ENCODE results near the gene INPP4B.
A peak's percentile ranks its signal among the peaks of the same experiment; 100 is the strongest.

INPP4B gene

DNA sequence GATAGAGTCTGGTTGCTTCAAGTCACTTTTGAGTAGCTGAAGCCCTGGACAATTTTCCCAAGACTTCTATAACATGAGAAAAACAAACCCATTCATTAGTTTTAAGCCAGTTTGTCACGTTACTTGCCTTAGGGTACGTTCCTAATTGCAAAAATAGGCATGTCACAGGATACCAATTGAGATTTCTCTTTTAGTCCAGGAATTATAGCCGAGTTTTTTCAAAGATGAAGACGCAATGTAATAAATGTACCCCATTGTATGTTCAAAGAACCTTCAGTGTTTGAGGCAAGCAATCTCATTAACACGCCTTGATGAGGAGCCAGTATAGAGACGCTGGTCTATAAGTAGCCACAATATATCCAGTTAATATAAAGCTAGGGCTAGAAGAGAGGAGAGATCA, 534.2 kb downstream of the INPP4B start:
- no peak overlapping the region for H4K8ac ChIP-seq (ENCODE audit: low read depth, low read length)
- H3K79me2 ChIP-seq (ENCODE audit: control insufficient read depth, insufficient read depth, low read length), result no peaks in the 10 kb centered on the region
- H3K36me3 ChIP-seq (ENCODE audit: control insufficient read depth, insufficient read depth, low read length), result no peaks in the 10 kb centered on the region
- no peak for DNase-seq
- H2BK5ac ChIP-seq (ENCODE audit: low read length), result no peak overlapping the region
- H3K79me1 ChIP-seq (ENCODE audit: low read length), result no peaks in the 10 kb centered on the region
- H3K9ac ChIP-seq (ENCODE audit: low read length), result no peak overlapping the region
- no peak overlapping the region for H3K4me3 ChIP-seq (ENCODE audit: low read length)
- H3K4ac ChIP-seq (ENCODE audit: low read depth, low read length), result no peak overlapping the region
- H4K5ac ChIP-seq (ENCODE audit: low read length), result no peak overlapping the region
- no peak overlapping the region for H3K18ac ChIP-seq (ENCODE audit: low read length)
- no peak overlapping the region for H3K56ac ChIP-seq (ENCODE audit: low read length)
- H3K27me3 ChIP-seq (ENCODE audit: insufficient read depth, low read length, poor library complexity), result no peaks in the 10 kb centered on the region
- no peaks in the 10 kb centered on the region for H3K4me1 ChIP-seq (ENCODE audit: control insufficient read depth, low read depth, low read length)
- no peak overlapping the region for H3K4me2 ChIP-seq (ENCODE audit: low read length)
- no peak overlapping the region for H3K27ac ChIP-seq (ENCODE audit: low read depth, low read length)
- no peak overlapping the region for H2AK5ac ChIP-seq (ENCODE audit: low read length)
- H2BK15ac ChIP-seq (replicated peaks; ENCODE audit: low read depth), result no peak overlapping the region
- no peak overlapping the region for H2BK120ac ChIP-seq (ENCODE audit: low read depth, low read length)
- H3K23ac ChIP-seq (ENCODE audit: low read length), result no peak overlapping the region
- no CpG with 5 or more reads among the region's 6 CpGs for WGBS (ENCODE audit: extremely low coverage, insufficient coverage, low lambda C conversion rate)

DNA sequence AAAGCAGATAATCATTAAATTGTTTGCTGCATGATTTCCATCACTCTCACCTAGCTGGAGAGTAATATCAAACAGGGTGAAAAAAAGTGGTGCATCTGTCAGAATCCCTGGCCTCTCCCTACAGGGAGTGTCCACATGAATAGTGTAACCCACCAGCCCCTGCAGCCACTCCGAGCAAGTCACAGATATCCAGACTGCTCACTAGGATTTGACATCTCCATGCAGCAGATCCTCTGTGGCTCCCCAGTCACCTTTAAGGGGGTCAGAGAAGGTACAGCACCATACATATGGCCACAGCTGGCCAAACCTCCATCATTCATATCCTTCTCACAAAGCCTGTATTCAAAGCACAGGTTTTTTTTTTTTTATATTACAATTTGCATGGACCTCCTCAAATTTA, 536.3 kb downstream of the INPP4B start:
- H3K56ac ChIP-seq (ENCODE audit: low read length), result no peak overlapping the region
- no peaks in the 10 kb centered on the region for H3K27me3 ChIP-seq (ENCODE audit: insufficient read depth, low read length, poor library complexity)
- DNase-seq, result no peak
- WGBS (ENCODE audit: extremely low coverage, insufficient coverage, low lambda C conversion rate), result no CpG with 5 or more reads among the region's 1 CpG
- no peak overlapping the region for H4K5ac ChIP-seq (ENCODE audit: low read length)
- H3K4ac ChIP-seq (ENCODE audit: low read depth, low read length), result no peak overlapping the region
- H3K79me2 ChIP-seq (ENCODE audit: control insufficient read depth, insufficient read depth, low read length), result no peaks in the 10 kb centered on the region
- no peaks in the 10 kb centered on the region for H3K79me1 ChIP-seq (ENCODE audit: low read length)
- H3K9ac ChIP-seq (ENCODE audit: low read length), result no peak overlapping the region
- no peaks in the 10 kb centered on the region for H3K4me1 ChIP-seq (ENCODE audit: control insufficient read depth, low read depth, low read length)
- no peak overlapping the region for H3K4me2 ChIP-seq (ENCODE audit: low read length)
- H3K36me3 ChIP-seq (ENCODE audit: control insufficient read depth, insufficient read depth, low read length), result no peaks in the 10 kb centered on the region
- H2AK5ac ChIP-seq (ENCODE audit: low read length), result no peak overlapping the region
- no peak overlapping the region for H3K18ac ChIP-seq (ENCODE audit: low read length)
- no peak overlapping the region for H4K8ac ChIP-seq (ENCODE audit: low read depth, low read length)
- H3K4me3 ChIP-seq (ENCODE audit: low read length), result no peak overlapping the region
- no peak overlapping the region for H3K23ac ChIP-seq (ENCODE audit: low read length)
- no peak overlapping the region for H2BK15ac ChIP-seq (replicated peaks; ENCODE audit: low read depth)
- no peak overlapping the region for H2BK5ac ChIP-seq (ENCODE audit: low read length)
- H3K27ac ChIP-seq (ENCODE audit: low read depth, low read length), result no peak overlapping the region
- no peak overlapping the region for H2BK120ac ChIP-seq (ENCODE audit: low read depth, low read length)

DNA sequence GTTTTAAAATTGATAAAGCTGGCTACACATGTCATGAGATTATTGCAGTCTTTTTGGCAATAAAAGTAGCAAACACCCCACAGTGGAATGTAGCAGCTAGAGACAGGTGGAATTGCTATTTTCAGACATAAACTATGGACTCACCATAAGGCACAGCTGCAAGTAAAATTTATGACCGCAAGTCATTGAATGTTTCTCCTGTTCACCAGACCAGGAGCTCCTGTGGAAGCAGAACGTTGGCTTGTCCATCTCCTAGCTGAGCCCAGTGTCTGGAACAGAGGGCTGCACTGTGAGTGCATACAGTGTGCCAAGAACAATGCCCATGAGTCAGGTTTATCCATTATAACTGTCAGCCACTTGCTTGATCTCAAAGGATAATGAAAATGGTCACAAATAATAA, 538.2 kb downstream of the INPP4B start:
- H3K79me1 ChIP-seq (ENCODE audit: low read length), result no peaks in the 10 kb centered on the region
- H3K4me3 ChIP-seq (ENCODE audit: low read length), result no peak overlapping the region
- no CpG with 5 or more reads among the region's 2 CpGs for WGBS (ENCODE audit: extremely low coverage, insufficient coverage, low lambda C conversion rate)
- no peaks in the 10 kb centered on the region for H3K27me3 ChIP-seq (ENCODE audit: insufficient read depth, low read length, poor library complexity)
- no peak overlapping the region for H3K18ac ChIP-seq (ENCODE audit: low read length)
- H4K5ac ChIP-seq (ENCODE audit: low read length), result no peak overlapping the region
- H3K56ac ChIP-seq (ENCODE audit: low read length), result no peak overlapping the region
- no peak overlapping the region for H2BK5ac ChIP-seq (ENCODE audit: low read length)
- no peak for DNase-seq
- H3K27ac ChIP-seq (ENCODE audit: low read depth, low read length), result no peak overlapping the region
- no peak overlapping the region for H2BK15ac ChIP-seq (replicated peaks; ENCODE audit: low read depth)
- H4K8ac ChIP-seq (ENCODE audit: low read depth, low read length), result no peak overlapping the region
- H3K79me2 ChIP-seq (ENCODE audit: control insufficient read depth, insufficient read depth, low read length), result no peaks in the 10 kb centered on the region
- no peak overlapping the region for H2BK120ac ChIP-seq (ENCODE audit: low read depth, low read length)
- H3K9ac ChIP-seq (ENCODE audit: low read length), result no peak overlapping the region
- no peak overlapping the region for H3K4ac ChIP-seq (ENCODE audit: low read depth, low read length)
- no peak overlapping the region for H2AK5ac ChIP-seq (ENCODE audit: low read length)
- H3K4me2 ChIP-seq (ENCODE audit: low read length), result no peak overlapping the region
- H3K4me1 ChIP-seq (ENCODE audit: control insufficient read depth, low read depth, low read length), result no peaks in the 10 kb centered on the region
- H3K23ac ChIP-seq (ENCODE audit: low read length), result no peak overlapping the region
- no peaks in the 10 kb centered on the region for H3K36me3 ChIP-seq (ENCODE audit: control insufficient read depth, insufficient read depth, low read length)

DNA sequence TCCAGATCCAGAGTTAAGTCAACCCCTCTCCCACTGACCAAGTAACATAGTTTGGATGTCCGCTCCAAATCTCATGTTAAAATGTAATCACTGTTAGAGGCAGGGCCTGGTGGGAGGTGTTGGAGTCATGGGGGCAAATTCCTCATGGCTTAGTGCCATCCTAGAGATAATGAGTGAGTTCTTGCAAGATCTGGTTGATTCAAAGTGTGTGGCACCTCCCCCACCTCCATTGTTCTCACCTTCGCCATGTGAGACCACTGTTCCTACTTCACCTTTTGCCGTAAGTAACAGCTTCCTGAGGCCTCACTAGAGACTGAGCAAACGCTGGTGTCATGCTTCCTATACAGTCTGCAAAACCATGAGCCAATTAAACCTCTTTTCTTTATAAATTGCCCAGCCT, 548.8 kb downstream of the INPP4B start:
- H3K4me1 ChIP-seq (ENCODE audit: control insufficient read depth, low read depth, low read length), result no peaks in the 10 kb centered on the region
- H3K18ac ChIP-seq (ENCODE audit: low read length), result no peak overlapping the region
- no peak overlapping the region for H3K56ac ChIP-seq (ENCODE audit: low read length)
- H3K4ac ChIP-seq (ENCODE audit: low read depth, low read length), result no peak overlapping the region
- H3K4me3 ChIP-seq (ENCODE audit: low read length), result no peak overlapping the region
- H3K23ac ChIP-seq (ENCODE audit: low read length), result no peak overlapping the region
- H3K27me3 ChIP-seq (ENCODE audit: insufficient read depth, low read length, poor library complexity), result no peaks in the 10 kb centered on the region
- H2BK15ac ChIP-seq (replicated peaks; ENCODE audit: low read depth), result no peak overlapping the region
- no peak overlapping the region for H4K8ac ChIP-seq (ENCODE audit: low read depth, low read length)
- no peaks in the 10 kb centered on the region for H3K36me3 ChIP-seq (ENCODE audit: control insufficient read depth, insufficient read depth, low read length)
- H2BK120ac ChIP-seq (ENCODE audit: low read depth, low read length), result no peak overlapping the region
- peak; percentile 95 for DNase-seq
- no peak overlapping the region for H3K9ac ChIP-seq (ENCODE audit: low read length)
- H3K79me2 ChIP-seq (ENCODE audit: control insufficient read depth, insufficient read depth, low read length), result no peaks in the 10 kb centered on the region
- no peak overlapping the region for H2AK5ac ChIP-seq (ENCODE audit: low read length)
- no peak overlapping the region for H2BK5ac ChIP-seq (ENCODE audit: low read length)
- peak overlapping the region; percentile 38 for H3K27ac ChIP-seq (ENCODE audit: low read depth, low read length)
- H3K79me1 ChIP-seq (ENCODE audit: low read length), result no peaks in the 10 kb centered on the region
- no peak overlapping the region for H4K5ac ChIP-seq (ENCODE audit: low read length)
- H3K4me2 ChIP-seq (ENCODE audit: low read length), result no peak overlapping the region
- WGBS (ENCODE audit: extremely low coverage, insufficient coverage, low lambda C conversion rate), result no CpG with 5 or more reads among the region's 4 CpGs

DNA sequence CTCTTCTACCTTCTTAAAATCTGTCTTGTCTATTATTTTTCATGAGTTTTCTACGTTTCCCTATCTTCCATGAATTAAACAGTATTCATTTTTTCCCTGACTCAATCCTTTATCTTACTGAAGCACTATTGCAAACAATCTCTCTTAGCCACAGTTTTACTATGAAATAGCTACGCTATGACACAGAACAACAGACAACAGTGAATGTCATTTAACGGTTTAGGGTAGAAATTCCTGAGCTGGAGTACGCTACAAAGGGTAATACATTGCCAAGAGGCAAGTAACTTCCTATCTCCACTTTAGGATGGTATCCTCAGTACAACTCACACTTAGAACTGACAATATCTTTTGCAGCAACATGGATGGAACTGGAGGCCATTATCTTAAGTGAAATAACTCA, 552.6 kb downstream of the INPP4B start:
- DNase-seq, result no peak
- Histone ChIP-seq H3K23ac (ENCODE audit: low read length) (no peak overlapping the region), H3K79me2 (ENCODE audit: control insufficient read depth, insufficient read depth, low read length) (no peaks in the 10 kb centered on the region), H3K4me1 (ENCODE audit: control insufficient read depth, low read depth, low read length) (no peaks in the 10 kb centered on the region), H3K4me2 (ENCODE audit: low read length) (no peak overlapping the region), H2BK120ac (ENCODE audit: low read depth, low read length) (no peak overlapping the region), H2BK5ac (ENCODE audit: low read length) (no peak overlapping the region), H3K36me3 (ENCODE audit: control insufficient read depth, insufficient read depth, low read length) (no peaks in the 10 kb centered on the region), H3K18ac (ENCODE audit: low read length) (no peak overlapping the region), H3K27me3 (ENCODE audit: insufficient read depth, low read length, poor library complexity) (no peaks in the 10 kb centered on the region), H2BK15ac (replicated peaks; ENCODE audit: low read depth) (no peak overlapping the region), H3K4ac (ENCODE audit: low read depth, low read length) (no peak overlapping the region), H2AK5ac (ENCODE audit: low read length) (no peak overlapping the region), H3K4me3 (ENCODE audit: low read length) (no peak overlapping the region), H4K5ac (ENCODE audit: low read length) (no peak overlapping the region), H3K9ac (ENCODE audit: low read length) (no peak overlapping the region), H3K79me1 (ENCODE audit: low read length) (no peaks in the 10 kb centered on the region), H3K27ac (ENCODE audit: low read depth, low read length) (no peak overlapping the region), H3K56ac (ENCODE audit: low read length) (no peak overlapping the region), H4K8ac (ENCODE audit: low read depth, low read length) (no peak overlapping the region)
- WGBS (ENCODE audit: extremely low coverage, insufficient coverage, low lambda C conversion rate), result no CpG with 5 or more reads among the region's 4 CpGs

DNA sequence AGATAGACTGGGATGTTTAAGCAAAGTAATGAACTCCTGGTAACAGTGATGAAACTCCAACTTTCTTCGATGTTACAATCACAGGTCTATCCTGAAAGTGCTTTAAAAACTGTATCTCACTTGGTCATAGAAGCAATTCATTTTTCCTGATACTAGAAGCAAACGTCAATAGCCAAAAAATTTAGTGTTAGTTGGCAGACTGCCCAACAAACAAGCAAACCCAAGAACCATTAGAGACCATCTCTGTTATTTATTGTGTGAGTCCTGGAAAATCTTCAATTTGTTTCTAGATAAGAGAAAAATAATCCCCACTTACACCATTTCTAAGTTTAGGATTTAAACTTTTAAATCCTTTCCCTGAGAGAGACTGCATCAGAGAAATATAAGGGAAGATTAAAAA, 553.9 kb downstream of the INPP4B start:
- Histone ChIP-seq H3K79me1 (ENCODE audit: low read length) (no peaks in the 10 kb centered on the region), H3K27me3 (ENCODE audit: insufficient read depth, low read length, poor library complexity) (no peaks in the 10 kb centered on the region), H3K4me2 (ENCODE audit: low read length) (no peak overlapping the region), H3K27ac (ENCODE audit: low read depth, low read length) (no peak overlapping the region), H3K4me1 (ENCODE audit: control insufficient read depth, low read depth, low read length) (no peaks in the 10 kb centered on the region), H4K8ac (ENCODE audit: low read depth, low read length) (no peak overlapping the region), H3K4ac (ENCODE audit: low read depth, low read length) (no peak overlapping the region), H2AK5ac (ENCODE audit: low read length) (no peak overlapping the region), H3K9ac (ENCODE audit: low read length) (no peak overlapping the region), H3K56ac (ENCODE audit: low read length) (no peak overlapping the region), H2BK5ac (ENCODE audit: low read length) (no peak overlapping the region), H3K4me3 (ENCODE audit: low read length) (no peak overlapping the region), H4K5ac (ENCODE audit: low read length) (no peak overlapping the region), H3K23ac (ENCODE audit: low read length) (no peak overlapping the region), H3K79me2 (ENCODE audit: control insufficient read depth, insufficient read depth, low read length) (no peaks in the 10 kb centered on the region), H3K18ac (ENCODE audit: low read length) (no peak overlapping the region), H3K36me3 (ENCODE audit: control insufficient read depth, insufficient read depth, low read length) (no peaks in the 10 kb centered on the region), H2BK15ac (replicated peaks; ENCODE audit: low read depth) (no peak overlapping the region), H2BK120ac (ENCODE audit: low read depth, low read length) (no peak overlapping the region)
- WGBS (ENCODE audit: extremely low coverage, insufficient coverage, low lambda C conversion rate), result no CpG with 5 or more reads among the region's 2 CpGs
- no peak for DNase-seq
